NT2/D1 (cell line): Measurements from ENCODE around the gene CIBAR2.

ENCODE experiments used
- DNase-seq: peaks from one replicate; pipeline ENCODE4 v3.0.0-alpha.2; 2011; ENCODE audit warnings: low read depth, low spot score
- H3K27me3 ChIP-seq: 2 replicates; pipeline ENCODE4 v1.6.0; 2011; ENCODE audit warnings: mild to moderate bottlenecking; ENCODE audit not compliant: insufficient read length, insufficient read depth
- H3K36me3 ChIP-seq: 2 replicates; pipeline ENCODE4 v1.6.1; 2011; ENCODE audit warnings: mild to moderate bottlenecking, low read length, mixed read lengths; ENCODE audit not compliant: insufficient read depth, insufficient read length
- H3K4me1 ChIP-seq: 2 replicates; pipeline ENCODE4 v1.5.1; 2011; ENCODE audit not compliant: insufficient read depth, insufficient read length
- H3K4me3 ChIP-seq: 2 replicates; pipeline ENCODE4 v1.5.1; 2011; ENCODE audit warnings: low read depth; ENCODE audit not compliant: insufficient read length
- H3K9ac ChIP-seq: 2 replicates; pipeline ENCODE4 v1.6.0; 2011; ENCODE audit warnings: low read depth; ENCODE audit not compliant: insufficient read length
- H3K9me3 ChIP-seq: 2 replicates; pipeline ENCODE4 v1.5.1; 2011; ENCODE audit warnings: mild to moderate bottlenecking, low read length; ENCODE audit not compliant: insufficient read depth
- SUZ12 ChIP-seq: IDR thresholded peaks from 2 replicates; pipeline ENCODE4 v1.6.1; 2011; ENCODE audit not compliant: insufficient read length, insufficient read depth; ENCODE audit errors: extremely low read depth
- YY1 ChIP-seq: IDR thresholded peaks from 2 replicates; pipeline ENCODE4 v1.6.1; 2011; ENCODE audit not compliant: insufficient read length, insufficient read depth
- ZNF274 ChIP-seq: IDR thresholded peaks from 2 replicates; pipeline ENCODE4 v1.6.1; 2011; ENCODE audit warnings: mild to moderate bottlenecking, low read depth, low read length

The CIBAR2 gene

GRCh38 chr16:85142771-85143211 is 30.5 kb upstream of the CIBAR2 start:
- DNase-seq, result no peak

GRCh38 chr16:85142129-85142513 is 29.8 kb upstream of the CIBAR2 start:
- no peaks in the 10 kb centered on the region for H3K36me3 ChIP-seq
- peaks cover 31% of the 10 kb centered on the region for H3K4me1 ChIP-seq
- H3K4me3 ChIP-seq, result no peak overlapping the region
- no peaks in the 10 kb centered on the region for H3K9me3 ChIP-seq
- H3K27me3 ChIP-seq, result peaks cover 12% of the 10 kb centered on the region
- no peak for DNase-seq
- peak overlapping the region; percentile 54 for H3K9ac ChIP-seq
- no peak for TF ChIP-seq SUZ12
- TF ChIP-seq ZNF274, result no peak
- no peak for TF ChIP-seq YY1

More at GRCh38 chr16:85142771-85143211, 30.5 kb upstream of the CIBAR2 start:
- no peaks in the 10 kb centered on the region for H3K36me3 ChIP-seq
- peaks cover 10% of the 10 kb centered on the region for H3K27me3 ChIP-seq
- H3K9ac ChIP-seq, result peak overlapping the region; percentile 39
- no peak for TF ChIP-seq SUZ12
- no peak for TF ChIP-seq ZNF274
- TF ChIP-seq YY1, result no peak
- H3K9me3 ChIP-seq, result no peaks in the 10 kb centered on the region
- peaks cover 36% of the 10 kb centered on the region for H3K4me1 ChIP-seq
- no peak overlapping the region for H3K4me3 ChIP-seq

- Histone ChIP-seq H3K9me3 (no peaks in the 10 kb centered on the region), H3K27me3 (peaks cover 12% of the 10 kb centered on the region), H3K36me3 (no peaks in the 10 kb centered on the region), H3K4me3 (no peak overlapping the region), H3K4me1 (peaks cover 27% of the 10 kb centered on the region), H3K9ac (no peak overlapping the region)
- no peak for DNase-seq
- TF ChIP-seq ZNF274 (no peak), YY1 (no peak)
Observed at GRCh38 chr16:85141491-85142128, 29.3 kb upstream of the CIBAR2 start.

- H3K9me3 ChIP-seq, result no peaks in the 10 kb centered on the region
- DNase-seq, result no peak
- no peak overlapping the region for H3K9ac ChIP-seq
- H3K36me3 ChIP-seq, result peaks cover 2% of the 10 kb centered on the region
- peaks cover 25% of the 10 kb centered on the region for H3K4me1 ChIP-seq
- H3K27me3 ChIP-seq, result peaks cover 12% of the 10 kb centered on the region
- no peak overlapping the region for H3K4me3 ChIP-seq
- no peak for TF ChIP-seq YY1
- TF ChIP-seq SUZ12, result no peak
- no peak for TF ChIP-seq ZNF274
Observed at GRCh38 chr16:85140455-85141012, 28.3 kb upstream of the CIBAR2 start.

- DNase-seq, result no peak
Observed at GRCh38 chr16:85139881-85140339, 27.6 kb upstream of the CIBAR2 start.

GRCh38 chr16:85138825-85139627 is 26.8 kb upstream of the CIBAR2 start:
- no peak overlapping the region for H3K9ac ChIP-seq

More at GRCh38 chr16:85139881-85140339, 27.6 kb upstream of the CIBAR2 start:
- Histone ChIP-seq H3K4me3 (no peak overlapping the region), H3K9ac (no peak overlapping the region), H3K27me3 (peaks cover 12% of the 10 kb centered on the region), H3K4me1 (peaks cover 26% of the 10 kb centered on the region), H3K9me3 (no peaks in the 10 kb centered on the region), H3K36me3 (peaks cover 8% of the 10 kb centered on the region)
- no peak for TF ChIP-seq SUZ12
- TF ChIP-seq YY1, result no peak
- no peak for TF ChIP-seq ZNF274

More at GRCh38 chr16:85138825-85139627, 26.8 kb upstream of the CIBAR2 start:
- peaks cover 21% of the 10 kb centered on the region for H3K4me1 ChIP-seq
- TF ChIP-seq YY1 (no peak), ZNF274 (no peak), SUZ12 (no peak)
- H3K36me3 ChIP-seq, result peaks cover 17% of the 10 kb centered on the region
- no peaks in the 10 kb centered on the region for H3K9me3 ChIP-seq
- no peak overlapping the region for H3K4me3 ChIP-seq
- DNase-seq, result no peak
- H3K27me3 ChIP-seq, result peaks cover 12% of the 10 kb centered on the region
